K562 (cell line): ENCODE results near the gene EBF4. TPM values are rescaled to one million over a fixed set of nuclear protein-coding genes. Genes with fewer than 3 reads are reported as not detected.

Experiments
- ATAC-seq: fragments of 200-7000 bp; cut with Tn5 transposase; 3 replicates; pipeline ENCODE4 v1.9.1; 2020; ENCODE audit warnings: moderate library complexity
- BruUV-seq: library from RNA; stranded (reverse); fragments of 400-500 nt; replicated peaks from 2 replicates; lab custom pipeline; 2021; lab: Mats Ljungman, UMichigan
- CTCF ChIA-PET: fragments of 300-600 bp; formaldehyde crosslinking; extraction: SDS; loops from one replicate; lab custom pipeline; 2021; ENCODE audit warnings: low intra/inter-chr PET ratio; lab: Yijun Ruan, JAX
- POLR2A ChIA-PET: fragments of 300-600, 350-650 bp; sonication (Branson Sonifier 250); formaldehyde crosslinking; extraction: SDS; loops from one replicate; lab custom pipeline; 2021; ENCODE audit warnings: antibody characterized with exemption, inconsistent platforms; lab: Yijun Ruan, JAX
- DNase-seq, 4 experiments: peaks; one replicate each; pipeline versions ENCODE4 v3.0.0 to v3.0.0-alpha.2; 2011 to 2018; ENCODE audit warnings: low spot score in 3 of 4, mixed read lengths in 3 of 4; ENCODE audit errors: extremely low read depth in 1 of 4
- FAIRE-seq: peaks from 2 replicates; lab custom pipeline; 2011; peaks lifted over from hg19 to GRCh38; lab: Jason Lieb, UNC
- H2AFZ ChIP-seq: 2 replicates; pipeline ENCODE4 v1.6.0; 2011; ENCODE audit warnings: low read depth, low read length, control low read depth, inconsistent platforms
- H3K27ac ChIP-seq: fragments of 200-600 bp; 3 replicates; pipeline ENCODE4 v1.8.0; 2011; ENCODE audit warnings: low read depth, mild to moderate bottlenecking, control low read depth, inconsistent platforms, low read length, moderate library complexity, mixed read lengths; ENCODE audit errors: extremely low read depth
- H3K27me3 ChIP-seq, 2 experiments: fragments of 300-600 bp in 1 of 2; 2 replicates in 1 of 2; 3 replicates in 1 of 2; pipeline versions ENCODE4 v1.6.0 to v1.8.0; 2011; ENCODE audit warnings: inconsistent platforms in 2 of 2, low read length in 2 of 2, mild to moderate bottlenecking in 1 of 2, mixed read lengths in 1 of 2, moderate library complexity in 1 of 2; ENCODE audit not compliant: control insufficient read depth in 2 of 2, insufficient read depth in 2 of 2
- H3K36me3 ChIP-seq: fragments of 300-600 bp; 3 replicates; pipeline ENCODE4 v1.8.0; 2011; ENCODE audit warnings: mild to moderate bottlenecking, low read length, inconsistent platforms; ENCODE audit not compliant: control insufficient read depth, insufficient read depth
- H3K4me1 ChIP-seq, 2 experiments: fragments of 200-600 bp in 1 of 2; replicated peaks in 1 of 2; 2 replicates in 1 of 2; 3 replicates in 1 of 2; pipeline versions ENCODE4 v1.5.1 to v1.8.0; 2011; ENCODE audit warnings: inconsistent platforms in 2 of 2, low read length in 2 of 2, mild to moderate bottlenecking in 1 of 2, mixed read lengths in 1 of 2, moderate library complexity in 1 of 2; ENCODE audit not compliant: control insufficient read depth in 2 of 2, insufficient read depth in 2 of 2
- H3K4me2 ChIP-seq: 2 replicates; pipeline ENCODE4 v1.6.1; 2011; ENCODE audit warnings: low read length, control low read depth, inconsistent platforms, mixed read lengths; ENCODE audit not compliant: insufficient read depth
- H3K4me3 ChIP-seq: fragments of 200-600 bp; sonication (generic), shearing (Covaris generic); 2 replicates; pipeline ENCODE4 v1.5.1; 2016; ENCODE audit warnings: control low read depth, inconsistent platforms
- H3K79me2 ChIP-seq: fragments of 200-600 bp; 3 replicates; pipeline ENCODE4 v1.8.0; 2011; ENCODE audit warnings: low read length, inconsistent platforms; ENCODE audit not compliant: control insufficient read depth, insufficient read depth
- H3K9ac ChIP-seq, 2 experiments: 2 replicates each; pipeline versions ENCODE4 v1.6.0 to v1.6.1; 2011; ENCODE audit warnings: low read depth in 2 of 2, low read length in 2 of 2, control low read depth in 1 of 2, inconsistent platforms in 1 of 2, mild to moderate bottlenecking in 1 of 2, mixed read lengths in 1 of 2; ENCODE audit not compliant: insufficient read depth in 1 of 2
- H3K9me1 ChIP-seq: one replicate; pipeline ENCODE4 v1.6.0; 2011; ENCODE audit warnings: inconsistent platforms, mild to moderate bottlenecking, low read length, moderate library complexity; ENCODE audit not compliant: control insufficient read depth, insufficient read depth
- H3K9me3 ChIP-seq: replicated peaks from 2 replicates; pipeline ENCODE4 v1.5.1; 2011; ENCODE audit warnings: low read depth, low read length, inconsistent platforms; ENCODE audit not compliant: control insufficient read depth, insufficient read depth
- H4K20me1 ChIP-seq: replicated peaks from 2 replicates; pipeline ENCODE4 v1.6.1; 2011; ENCODE audit warnings: low read length, inconsistent platforms, mixed read lengths; ENCODE audit not compliant: control insufficient read depth, insufficient read depth
- EHMT2 ChIP-seq: fragments of 450-650 bp; IDR thresholded peaks from 2 replicates; pipeline ENCODE4 v1.6.1; 2018; ENCODE audit warnings: antibody characterized with exemption
- ETS2 ChIP-seq: IDR thresholded peaks from 2 replicates; pipeline ENCODE4 v1.6.1; 2016; ENCODE audit warnings: borderline replicate concordance, missing genetic modification characterization, mild to moderate bottlenecking, moderate library complexity, missing compliant biosample characterization; ENCODE audit not compliant: poor library complexity, severe bottlenecking
- GTF2E2 ChIP-seq: fragments of 200-800 bp; sonication (Bioruptor generic); IDR thresholded peaks from 2 replicates; pipeline ENCODE4 v1.6.1; 2016; ENCODE audit warnings: missing genetic modification characterization, missing compliant biosample characterization
- JUNB ChIP-seq: fragments of 450-650 bp; formaldehyde crosslinking; conservative IDR thresholded peaks from 2 replicates; pipeline ENCODE4 v1.4.0; 2020; ENCODE audit warnings: mild to moderate bottlenecking
- PTRF ChIP-seq: fragments of 450-650 bp; IDR thresholded peaks from 2 replicates; pipeline ENCODE4 v1.6.1; 2016; ENCODE audit warnings: mild to moderate bottlenecking, missing genetic modification characterization, missing compliant biosample characterization
- RBM25 ChIP-seq: fragments of 200-400 bp; formaldehyde crosslinking; IDR thresholded peaks from 2 replicates; pipeline ENCODE4 v1.6.1; 2018; ENCODE audit warnings: low read length, low read depth, moderate library complexity; ENCODE audit not compliant: severe bottlenecking
- XRCC4 ChIP-seq: IDR thresholded peaks from one replicate; pipeline ENCODE4 v1.6.1; 2011; ENCODE audit not compliant: insufficient read depth, insufficient read length; ENCODE audit errors: extremely low read depth
- ZNF143 ChIP-seq: sonication (generic); formaldehyde crosslinking; IDR thresholded peaks from 2 replicates; pipeline ENCODE4 v1.9.0; 2022; ENCODE audit warnings: mild to moderate bottlenecking, missing genetic modification reagents
- WGBS: fragments of 100-300 bp; shearing (Covaris generic); methylation state at CpG from one replicate; pipeline ENCODE4 v1.1.6; 2016; ENCODE audit warnings: low coverage, mixed read lengths; ENCODE audit not compliant: insufficient coverage; ENCODE audit errors: missing lambda C conversion rate; 5-methylcytosine and 5-hydroxymethylcytosine counted together
- in situ Hi-C: fragments of 300-500 bp; cut with MboI; formaldehyde crosslinking; loops from 4 replicates; pipeline ENCODE4 v1.15.0; 2018; ENCODE audit warnings: inconsistent platforms, mixed read lengths
- intact Hi-C: fragments of 100-400 bp; cut with micrococcal nuclease; formaldehyde crosslinking; loops from 2 replicates; pipeline ENCODE4 v1.14.2; 2022
- polyA plus RNA-seq, 8 experiments: library from polyadenylated mRNA; depleted of rRNA in 4 of 8; stranded (reverse) in 5 of 8; unstranded in 3 of 8; fragments of >200 nt; fragmentation: Nextera tagmentation in 2 of 8; fragmentation: Illumina TruSeq in 1 of 8; extraction: Ambion mirVana in 2 of 8; extraction: Trizol in 1 of 8; gene quantifications; 2 replicates each; pipeline versions ENCODE4 v1.2.1 to v1.2.3, GENCODE V29; 2011 to 2014; ENCODE audit warnings: inconsistent platforms in 1 of 8, missing spikeins in 1 of 8
- total RNA-seq, 7 experiments: library from RNA; depleted of rRNA in 6 of 7; stranded (reverse); fragments of >200 nt in 6 of 7; fragmentation: Illumina TruSeq in 2 of 7; extraction: Trizol in 2 of 7; gene quantifications; 2 replicates each; pipeline versions ENCODE4 v1.2.1 to v1.2.3, GENCODE V29; 2011 to 2021; ENCODE audit warnings: low replicate concordance in 1 of 7
- TF ChIP-seq, protein P1 (sequence below), 2 experiments: fragments of 250-450 bp in 1 of 2; fragments of 450-650 bp in 1 of 2; sonication (Bioruptor Pico) in 1 of 2; IDR thresholded peaks; 2 replicates each; pipeline versions ENCODE4 v1.6.1 to v1.8.0; 2016 to 2021; ENCODE audit warnings: mild to moderate bottlenecking in 2 of 2, moderate library complexity in 2 of 2, missing compliant biosample characterization in 1 of 2, missing genetic modification characterization in 1 of 2

EBF4 gene
- total and polyA plus RNA-seq, 9 of the 15 experiments (the other 6 are each of a cell fraction or from before 2014, with no cell fraction given) = 0.09 TPM; not detected in 8

DNA sequence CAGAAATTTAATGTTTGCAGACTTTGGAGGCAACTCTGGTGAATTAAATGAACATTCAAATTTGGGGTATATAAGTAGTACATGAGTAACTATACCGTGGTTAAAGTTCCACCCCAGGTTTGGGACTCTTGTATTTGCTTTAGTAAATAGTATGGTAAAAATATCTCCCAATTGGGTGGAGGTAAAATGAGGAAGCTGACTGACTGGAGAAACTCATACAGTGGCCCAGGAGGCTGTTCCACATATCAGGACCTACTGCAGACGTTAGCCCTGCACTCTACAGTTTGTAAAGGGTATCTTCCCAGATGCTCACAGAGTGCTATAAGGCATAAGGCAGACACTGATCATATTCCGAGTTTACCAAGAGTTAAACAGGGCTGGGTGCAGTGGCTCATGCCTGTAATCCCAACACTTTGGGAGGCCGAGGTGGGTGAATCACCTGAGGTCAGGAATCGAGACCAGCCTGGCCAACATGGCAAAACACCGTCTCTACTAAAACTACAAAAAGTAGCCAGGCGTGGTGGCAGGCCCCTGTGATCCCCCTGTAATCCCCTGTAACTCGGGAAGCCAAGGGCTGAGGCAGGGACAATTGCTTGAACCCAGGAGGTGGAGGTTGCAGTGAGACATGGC, 54.2 kb downstream of the EBF4 start:
- in situ Hi-C loops = no loop called here
- Histone ChIP-seq H3K27ac (no peak overlapping the region), H4K20me1 (no peaks in the 10 kb centered on the region), H3K4me2 (no peak overlapping the region), H3K27me3 (peaks cover 0 to 43% of the 10 kb centered on the region in 2 experiments; a peak in 2 of 5 replicates), H3K9me3 (no peaks in the 10 kb centered on the region), H3K79me2 (no peaks in the 10 kb centered on the region), H3K4me1 (peaks cover 2 to 25% of the 10 kb centered on the region in 2 experiments; a peak in 4 of 5 replicates), H3K9ac (no peak overlapping the region), H2AFZ (no peak overlapping the region), H3K4me3 (no peak overlapping the region), H3K36me3 (no peaks in the 10 kb centered on the region), H3K9me1 (no peaks in the 10 kb centered on the region)
- no TSS peak for BruUV-seq
- FAIRE-seq (no peak), DNase-seq (no peak), ATAC-seq (no peak)
- 2% methylated on average over 8 of the region's 8 CpGs for whole genome bisulfite sequencing
- TF ChIP-seq GTF2E2 (tag) (no peak), EHMT2 (no peak), ZNF143 (no peak), RBM25 (no peak), ETS2 (tag) (no peak), JUNB (no peak), XRCC4 (no peak), PTRF (tag) (no peak)
- TF ChIP-seq, protein P1, sequence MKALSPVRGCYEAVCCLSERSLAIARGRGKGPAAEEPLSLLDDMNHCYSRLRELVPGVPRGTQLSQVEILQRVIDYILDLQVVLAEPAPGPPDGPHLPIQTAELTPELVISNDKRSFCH (CRISPR knock-in tag; IDR thresholded peaks at IDR 0.05) = no peak
- TF ChIP-seq, protein P1 (tag; IDR thresholded peaks at IDR 0.05) = no peak
- ChIA-PET POLR2A (interaction anchor here (0.9 kb wide), 1 partner anchor 10 kb away, joined by 3 read pairs; no protein-coding TSS in a partner anchor), CTCF (no interaction called here)
- intact Hi-C loops = no loop called here
